ENCODE results near the gene DTD1.

The DTD1 gene

GRCh38 chr20:18621004-18621403 is 33.1 kb downstream of the DTD1 start:
- H3K4me2 ChIP-seq (ENCODE audit: low read depth, low read length, poor library complexity, severe bottlenecking) = no peak overlapping the region
- TF ChIP-seq EZH2phosphoT487 (conservative IDR thresholded peaks at IDR 0.05; ENCODE audit: low read length) = no peak
- no peak for TF ChIP-seq CTCF (IDR thresholded peaks at IDR 0.05; ENCODE audit: insufficient read depth, low read length, poor library complexity, severe bottlenecking)
- no peaks in the 10 kb centered on the region for H3K79me2 ChIP-seq (ENCODE audit: insufficient read depth, low read length)

GRCh38 chr20:18623156-18623910 is 35.5 kb downstream of the DTD1 start:
- Histone ChIP-seq H3K36me3 (ENCODE audit: low read length) (no peaks in the 10 kb centered on the region), H2AFZ (ENCODE audit: low read depth, low read length, severe bottlenecking) (no peak overlapping the region), H3K27ac (ENCODE audit: low read depth, low read length) (no peak overlapping the region), H3K9me2 (replicated peaks; ENCODE audit: insufficient read depth, low read length) (no peaks in the 10 kb centered on the region), H3K79me2 (ENCODE audit: insufficient read depth, low read length) (no peaks in the 10 kb centered on the region), H3K9me3 (ENCODE audit: insufficient read depth, low read length) (no peaks in the 10 kb centered on the region), H4K20me1 (ENCODE audit: low read depth, low read length) (no peaks in the 10 kb centered on the region), H3K4me2 (ENCODE audit: low read depth, low read length, poor library complexity, severe bottlenecking) (no peak overlapping the region), H3K27me3 (ENCODE audit: low read length) (no peaks in the 10 kb centered on the region), H3K9ac (ENCODE audit: low read length) (no peak overlapping the region), H3K4me3 (ENCODE audit: insufficient read depth, low read length, poor library complexity, severe bottlenecking) (no peak overlapping the region), H3F3A (ENCODE audit: insufficient read depth) (no peaks in the 10 kb centered on the region)
- TF ChIP-seq EZH2phosphoT487 (conservative IDR thresholded peaks at IDR 0.05; ENCODE audit: low read length) (no peak), CTCF (IDR thresholded peaks at IDR 0.05; ENCODE audit: insufficient read depth, low read length, poor library complexity, severe bottlenecking) (no peak)

More at GRCh38 chr20:18621004-18621403, 33.1 kb downstream of the DTD1 start:
- Histone ChIP-seq H3F3A (ENCODE audit: insufficient read depth) (no peaks in the 10 kb centered on the region), H4K20me1 (ENCODE audit: low read depth, low read length) (no peaks in the 10 kb centered on the region), H3K27ac (ENCODE audit: low read depth, low read length) (no peak overlapping the region), H3K9me3 (ENCODE audit: insufficient read depth, low read length) (no peaks in the 10 kb centered on the region), H3K36me3 (ENCODE audit: low read length) (no peaks in the 10 kb centered on the region), H3K4me3 (ENCODE audit: insufficient read depth, low read length, poor library complexity, severe bottlenecking) (no peak overlapping the region), H2AFZ (ENCODE audit: low read depth, low read length, severe bottlenecking) (no peak overlapping the region), H3K9me2 (replicated peaks; ENCODE audit: insufficient read depth, low read length) (no peaks in the 10 kb centered on the region), H3K27me3 (ENCODE audit: low read length) (no peaks in the 10 kb centered on the region), H3K9ac (ENCODE audit: low read length) (no peak overlapping the region)

- Histone ChIP-seq H3K9me2 (replicated peaks; ENCODE audit: insufficient read depth, low read length) (no peaks in the 10 kb centered on the region), H3K27me3 (ENCODE audit: low read length) (no peaks in the 10 kb centered on the region), H3F3A (ENCODE audit: insufficient read depth) (no peaks in the 10 kb centered on the region), H3K36me3 (ENCODE audit: low read length) (no peaks in the 10 kb centered on the region), H3K9me3 (ENCODE audit: insufficient read depth, low read length) (no peaks in the 10 kb centered on the region), H4K20me1 (ENCODE audit: low read depth, low read length) (no peaks in the 10 kb centered on the region), H3K4me2 (ENCODE audit: low read depth, low read length, poor library complexity, severe bottlenecking) (no peak overlapping the region), H3K4me3 (ENCODE audit: insufficient read depth, low read length, poor library complexity, severe bottlenecking) (no peak overlapping the region), H3K9ac (ENCODE audit: low read length) (no peak overlapping the region), H2AFZ (ENCODE audit: low read depth, low read length, severe bottlenecking) (no peak overlapping the region), H3K79me2 (ENCODE audit: insufficient read depth, low read length) (no peaks in the 10 kb centered on the region), H3K27ac (ENCODE audit: low read depth, low read length) (no peak overlapping the region)
- TF ChIP-seq EZH2phosphoT487 (conservative IDR thresholded peaks at IDR 0.05; ENCODE audit: low read length) = no peak
- no peak for TF ChIP-seq CTCF (IDR thresholded peaks at IDR 0.05; ENCODE audit: insufficient read depth, low read length, poor library complexity, severe bottlenecking)
These were observed 37.1 kb downstream of the DTD1 start for GRCh38 chr20:18624948-18625347.

Measured in SU-DHL-6 (cell line).